Loucy (cell line): ENCODE results near the gene GDF11.

Experiments used
- H2AFZ ChIP-seq: fragments of 200-600 bp; sonication (generic); 2 replicates; pipeline ENCODE4 v1.6.0; 2016; ENCODE audit warnings: antibody characterized with exemption, mild to moderate bottlenecking, low read length, moderate library complexity
- H3F3A ChIP-seq: fragments of 200-600 bp; 2 replicates; pipeline ENCODE4 v1.6.0; 2016; ENCODE audit warnings: antibody characterized with exemption, low read depth, mild to moderate bottlenecking
- H3K27me3 ChIP-seq: fragments of 200-600 bp; sonication (generic); 2 replicates; pipeline ENCODE4 v1.6.1; 2014; ENCODE audit warnings: low read length, mild to moderate bottlenecking; ENCODE audit not compliant: insufficient read depth, poor library complexity, severe bottlenecking
- H3K36me3 ChIP-seq: fragments of 200-600 bp; sonication (generic); 2 replicates; pipeline ENCODE4 v1.6.1; 2016; ENCODE audit warnings: low read length; ENCODE audit not compliant: insufficient read depth
- H3K4me1 ChIP-seq: fragments of 200-600 bp; sonication (generic); 2 replicates; pipeline ENCODE4 v1.5.1; 2014; ENCODE audit warnings: low read length, mild to moderate bottlenecking; ENCODE audit not compliant: insufficient read depth, poor library complexity, severe bottlenecking
- H3K4me2 ChIP-seq: fragments of 200-600 bp; sonication (generic); 2 replicates; pipeline ENCODE4 v1.6.0; 2014; ENCODE audit warnings: antibody characterized with exemption, low read length, low read depth, mild to moderate bottlenecking; ENCODE audit not compliant: poor library complexity, severe bottlenecking
- H3K4me3 ChIP-seq: fragments of 200-600 bp; sonication (generic); 2 replicates; pipeline ENCODE4 v1.5.1; 2014; ENCODE audit warnings: low read length, mild to moderate bottlenecking, mixed read lengths; ENCODE audit not compliant: poor library complexity, severe bottlenecking
- H3K79me2 ChIP-seq: fragments of 200-600 bp; sonication (generic); 2 replicates; pipeline ENCODE4 v1.6.1; 2014; ENCODE audit warnings: low read length; ENCODE audit not compliant: insufficient read depth
- H3K9ac ChIP-seq: fragments of 200-600 bp; sonication (generic); 2 replicates; pipeline ENCODE4 v1.6.0; 2014; ENCODE audit warnings: mild to moderate bottlenecking, low read depth, low read length, moderate library complexity; ENCODE audit not compliant: poor library complexity, severe bottlenecking
- H3K9me2 ChIP-seq: fragments of 200-600 bp; sonication (generic); replicated peaks from 2 replicates; pipeline ENCODE4 v1.6.1; 2016; ENCODE audit warnings: low read depth, low read length, mixed read lengths
- H3K9me3 ChIP-seq: fragments of 200-600 bp; sonication (generic); 2 replicates; pipeline ENCODE4 v1.6.1; 2014; ENCODE audit warnings: mild to moderate bottlenecking, antibody characterized with exemption, low read length, low read depth; ENCODE audit not compliant: insufficient read depth
- H4K20me1 ChIP-seq: fragments of 200-600 bp; sonication (generic); 2 replicates; pipeline ENCODE4 v1.6.0; 2014; ENCODE audit warnings: antibody characterized with exemption, low read length, mild to moderate bottlenecking; ENCODE audit not compliant: insufficient read depth, poor library complexity, severe bottlenecking
- CTCF ChIP-seq: fragments of 200-600 bp; sonication (generic); conservative IDR thresholded peaks from 2 replicates; pipeline ENCODE4 v1.5.1; 2014; ENCODE audit warnings: mild to moderate bottlenecking, antibody characterized with exemption, low read length
- EZH2phosphoT487 ChIP-seq: fragments of 200-600 bp; IDR thresholded peaks from 2 replicates; pipeline ENCODE4 v1.6.1; 2018; ENCODE audit warnings: antibody characterized with exemption, mild to moderate bottlenecking, moderate library complexity, borderline replicate concordance

Gene GDF11

GRCh38 chr12:55736076-55736475, 6.8 kb upstream of the GDF11 start:
- Histone ChIP-seq H3K4me2 (no peak overlapping the region), H4K20me1 (no peaks in the 10 kb centered on the region), H3K9me2 (no peaks in the 10 kb centered on the region), H3F3A (no peaks in the 10 kb centered on the region), H3K79me2 (peaks cover 9% of the 10 kb centered on the region), H3K36me3 (no peaks in the 10 kb centered on the region), H3K4me1 (peaks cover 25% of the 10 kb centered on the region), H3K9me3 (no peaks in the 10 kb centered on the region), H3K9ac (no peak overlapping the region), H2AFZ (no peak overlapping the region), H3K4me3 (no peak overlapping the region), H3K27me3 (no peaks in the 10 kb centered on the region)
- TF ChIP-seq CTCF (no peak), EZH2phosphoT487 (no peak)

- no peaks in the 10 kb centered on the region for H3F3A ChIP-seq
- H2AFZ ChIP-seq = no peak overlapping the region
- no peaks in the 10 kb centered on the region for H3K9me2 ChIP-seq
- no peaks in the 10 kb centered on the region for H4K20me1 ChIP-seq
- H3K4me2 ChIP-seq = peak overlapping the region; percentile 96
- no peaks in the 10 kb centered on the region for H3K27me3 ChIP-seq
- peak overlapping the region; percentile 63 for H3K9ac ChIP-seq
- no peaks in the 10 kb centered on the region for H3K36me3 ChIP-seq
- H3K4me1 ChIP-seq = peaks cover 26% of the 10 kb centered on the region
- H3K79me2 ChIP-seq = peaks cover 6% of the 10 kb centered on the region
- no peaks in the 10 kb centered on the region for H3K9me3 ChIP-seq
- H3K4me3 ChIP-seq = peak overlapping the region; percentile 82
- TF ChIP-seq CTCF = peak; percentile 98
- TF ChIP-seq EZH2phosphoT487 = no peak
These were observed 5.9 kb upstream of the GDF11 start for GRCh38 chr12:55736780-55737580.

- Histone ChIP-seq H3K9ac (peak overlapping the region; percentile 63), H4K20me1 (no peaks in the 10 kb centered on the region), H3K27me3 (no peaks in the 10 kb centered on the region), H3K4me3 (peak overlapping the region; percentile 82), H2AFZ (peak overlapping the region; percentile 83), H3F3A (no peaks in the 10 kb centered on the region), H3K4me1 (peaks cover 25% of the 10 kb centered on the region), H3K36me3 (no peaks in the 10 kb centered on the region), H3K9me2 (no peaks in the 10 kb centered on the region), H3K9me3 (no peaks in the 10 kb centered on the region), H3K79me2 (no peaks in the 10 kb centered on the region), H3K4me2 (peak overlapping the region; percentile 96)
- TF ChIP-seq CTCF = no peak; the same call in 1 of the 2 replicates
- TF ChIP-seq EZH2phosphoT487 = no peak
These were observed 5.3 kb upstream of the GDF11 start for GRCh38 chr12:55737581-55738122.
